Natural killer cell (primary cell): ENCODE results near the gene EHD2. TPM values are rescaled to one million over a fixed set of nuclear protein-coding genes. Genes with fewer than 3 reads are reported as not detected.

Experiments used
- ATAC-seq, 3 donors: fragments of 150-1000 bp in 2 of 3; fragments of 200-7000 bp in 1 of 3; cut with Tn5 transposase; 1 replicate in 1 of 3; 2 replicates in 2 of 3; pipeline ENCODE4 v1.10.0; 2021; ENCODE audit warnings: mild to moderate bottlenecking in 2 of 3, moderate library complexity in 2 of 3
- DNase-seq, 2 donors: peaks; one replicate each; pipeline versions ENCODE4 v3.0.0 to v3.0.0-alpha.2; 2013 to 2021; ENCODE audit warnings: mixed read lengths in 1 of 2
- H3K27ac ChIP-seq: one replicate; pipeline ENCODE4 v1.5.1; 2013; ENCODE audit warnings: mild to moderate bottlenecking, low read length
- H3K27me3 ChIP-seq: one replicate; pipeline ENCODE4 v1.6.1; 2013; ENCODE audit warnings: low read length; ENCODE audit not compliant: control insufficient read depth, insufficient read depth
- H3K36me3 ChIP-seq: one replicate; pipeline ENCODE4 v1.6.1; 2013; ENCODE audit warnings: low read length; ENCODE audit not compliant: control insufficient read depth, insufficient read depth
- H3K4me1 ChIP-seq: one replicate; pipeline ENCODE4 v1.6.1; 2013; ENCODE audit warnings: low read length; ENCODE audit not compliant: control insufficient read depth, insufficient read depth
- H3K4me3 ChIP-seq: one replicate; pipeline ENCODE4 v1.5.1; 2013; ENCODE audit warnings: low read length
- H3K9me3 ChIP-seq: one replicate; pipeline ENCODE4 v1.6.1; 2013; ENCODE audit warnings: low read length; ENCODE audit not compliant: control insufficient read depth, insufficient read depth
- H3K27ac Mint-ChIP-seq, 2 donors: one replicate each; pipeline ENCODE4 v1.8.0; 2022; ENCODE audit warnings: mild to moderate bottlenecking in 2 of 2, mixed read lengths in 2 of 2, moderate library complexity in 1 of 2
- H3K27me3 Mint-ChIP-seq, 2 donors: one replicate each; pipeline ENCODE4 v1.8.0; 2022; ENCODE audit warnings: low read depth in 2 of 2, mixed read lengths in 2 of 2
- H3K36me3 Mint-ChIP-seq: one replicate; pipeline ENCODE4 v1.8.0; 2022; ENCODE audit warnings: mixed read lengths
- H3K4me1 Mint-ChIP-seq, 2 donors: one replicate each; pipeline ENCODE4 v1.8.0; 2022; ENCODE audit warnings: mixed read lengths in 2 of 2
- H3K4me3 Mint-ChIP-seq: one replicate; pipeline ENCODE4 v1.8.0; 2022; ENCODE audit warnings: mild to moderate bottlenecking, moderate library complexity, mixed read lengths
- H3K9me3 Mint-ChIP-seq, 2 donors: one replicate each; pipeline ENCODE4 v1.8.0; 2022; ENCODE audit warnings: mixed read lengths in 2 of 2
- CTCF ChIP-seq: fragments of 200-600 bp; IDR thresholded peaks from one replicate; pipeline ENCODE4 v1.8.0; 2022; ENCODE audit warnings: antibody characterized with exemption
- WGBS: methylation state at CpG from one replicate; pipeline ENCODE4 v1.1.7; 2013; ENCODE audit warnings: missing lambda C conversion rate; ENCODE audit not compliant: insufficient coverage; 5-methylcytosine and 5-hydroxymethylcytosine counted together
- intact Hi-C: fragments of 100-400 bp; cut with micrococcal nuclease; formaldehyde crosslinking; loops from one replicate; pipeline ENCODE4 v1.14.2; 2022
- total RNA-seq, 4 donors: library from RNA; stranded (reverse); fragments of 120-200 nt in 1 of 4; gene quantifications; one replicate each; pipeline versions ENCODE4 v1.2.3 to v1.2.4, GENCODE V29; 2013 to 2022

EHD2 gene
- total RNA-seq, 3 donors from 2014 or later (not counting 1 experiment from before 2014, with no cell fraction given) = 0.09 to 0.40 (median 0.12) TPM

GRCh38 chr19:47691782-47692181 lies 21.4 kb upstream of the EHD2 start:
- Histone ChIP-seq H3K27me3 (no peaks in the 10 kb centered on the region), H3K4me3 (no peak overlapping the region), H3K27ac (no peak overlapping the region), H3K4me1 (peaks cover 4% of the 10 kb centered on the region), H3K36me3 (peaks cover 14% of the 10 kb centered on the region), H3K9me3 (no peaks in the 10 kb centered on the region)
- H3K4me3 Mint-ChIP-seq = no peak overlapping the region
- H3K9me3 Mint-ChIP-seq = no peaks in the 10 kb centered on the region
- DNase-seq = no peak
- 82% methylated on average over 7 of the region's 7 CpGs for WGBS
- H3K27me3 Mint-ChIP-seq = no peaks in the 10 kb centered on the region
- H3K27ac Mint-ChIP-seq = no peak overlapping the region
- no peaks in the 10 kb centered on the region for H3K36me3 Mint-ChIP-seq
- no peak for TF ChIP-seq CTCF
- intact Hi-C loops = loop anchor here (10.0 kb wide), 1 partner anchor 147 kb away; no protein-coding TSS in a partner anchor
- H3K4me1 Mint-ChIP-seq = peaks cover 0 to 10% of the 10 kb centered on the region in 2 donors
- no peak for ATAC-seq

GRCh38 chr19:47693489-47693888 lies 19.7 kb upstream of the EHD2 start:
- intact Hi-C loops = loop anchor here (10.0 kb wide), 1 partner anchor 149 kb away; no protein-coding TSS in a partner anchor
- no peaks in the 10 kb centered on the region for H3K9me3 Mint-ChIP-seq
- H3K4me3 Mint-ChIP-seq = no peak overlapping the region

GRCh38 chr19:47693903-47694302 lies 19.3 kb upstream of the EHD2 start:
- peaks cover 19% of the 10 kb centered on the region for H3K36me3 ChIP-seq
- TF ChIP-seq CTCF = no peak
- Mint-ChIP-seq H3K36me3 (no peaks in the 10 kb centered on the region), H3K4me3 (no peak overlapping the region), H3K9me3 (no peaks in the 10 kb centered on the region), H3K27me3 (no peaks in the 10 kb centered on the region), H3K27ac (no peak overlapping the region), H3K4me1 (peaks cover 0 to 6% of the 10 kb centered on the region in 2 donors)
- WGBS = 98% methylated on average over 7 of the region's 14 CpGs
- ATAC-seq = no peak
- DNase-seq = no peak
- H3K27ac ChIP-seq = no peak overlapping the region
- no peaks in the 10 kb centered on the region for H3K27me3 ChIP-seq
- H3K4me1 ChIP-seq = no peaks in the 10 kb centered on the region
- no peak overlapping the region for H3K4me3 ChIP-seq
- no peaks in the 10 kb centered on the region for H3K9me3 ChIP-seq
- intact Hi-C loops = loop anchor here (10.0 kb wide), 1 partner anchor 149 kb away; no protein-coding TSS in a partner anchor

More at GRCh38 chr19:47693489-47693888, 19.7 kb upstream of the EHD2 start:
- Histone ChIP-seq H3K36me3 (peaks cover 15% of the 10 kb centered on the region), H3K9me3 (no peaks in the 10 kb centered on the region), H3K27me3 (no peaks in the 10 kb centered on the region), H3K4me3 (no peak overlapping the region), H3K4me1 (no peaks in the 10 kb centered on the region), H3K27ac (no peak overlapping the region)
- no peak for ATAC-seq
- H3K36me3 Mint-ChIP-seq = no peaks in the 10 kb centered on the region
- no peaks in the 10 kb centered on the region for H3K27me3 Mint-ChIP-seq
- WGBS = 94% methylated on average over 17 of the region's 17 CpGs
- no peak for TF ChIP-seq CTCF
- DNase-seq = no peak
- peaks cover 0 to 6% of the 10 kb centered on the region in 2 donors for H3K4me1 Mint-ChIP-seq
- no peak overlapping the region for H3K27ac Mint-ChIP-seq
